GM23248 (cell line): ENCODE results near the gene RAPGEF4. TPM values are rescaled to one million over a fixed set of nuclear protein-coding genes. Genes with fewer than 3 reads are reported as not detected.

Experiments used
- DNase-seq: peaks from one replicate; pipeline ENCODE4 v3.0.0-alpha.2; 2015
- H2AFZ ChIP-seq: fragments of 200-600 bp; sonication (generic); 2 replicates; pipeline ENCODE4 v1.6.1; 2016; ENCODE audit warnings: antibody characterized with exemption
- H3F3A ChIP-seq: fragments of 200-600 bp; sonication (generic); 2 replicates; pipeline ENCODE4 v1.6.1; 2016; ENCODE audit warnings: mild to moderate bottlenecking, antibody characterized with exemption, mixed run types; ENCODE audit not compliant: insufficient read depth
- H3K27ac ChIP-seq: fragments of 200-600 bp; sonication (generic); 2 replicates; pipeline ENCODE4 v1.5.1; 2016; ENCODE audit warnings: mild to moderate bottlenecking
- H3K27me3 ChIP-seq: fragments of 200-600 bp; sonication (generic); replicated peaks from 2 replicates; pipeline ENCODE4 v1.6.1; 2016; ENCODE audit warnings: mild to moderate bottlenecking; ENCODE audit not compliant: insufficient read depth
- H3K36me3 ChIP-seq: fragments of 200-600 bp; sonication (generic); 2 replicates; pipeline ENCODE4 v1.6.1; 2016; ENCODE audit warnings: low read depth, mild to moderate bottlenecking
- H3K4me1 ChIP-seq: fragments of 200-600 bp; sonication (generic); 2 replicates; pipeline ENCODE4 v1.6.1; 2016; ENCODE audit warnings: mild to moderate bottlenecking; ENCODE audit not compliant: insufficient read depth
- H3K4me2 ChIP-seq: fragments of 200-600 bp; sonication (generic); one replicate; pipeline ENCODE4 v1.6.1; 2016; ENCODE audit warnings: mild to moderate bottlenecking; ENCODE audit not compliant: unreplicated experiment
- H3K4me3 ChIP-seq: fragments of 200-600 bp; sonication (generic); 2 replicates; pipeline ENCODE4 v1.5.1; 2016; ENCODE audit warnings: mild to moderate bottlenecking
- H3K79me2 ChIP-seq: fragments of 200-600 bp; sonication (generic); 2 replicates; pipeline ENCODE4 v1.6.1; 2016; ENCODE audit warnings: mild to moderate bottlenecking; ENCODE audit not compliant: insufficient read depth
- H3K9ac ChIP-seq: fragments of 200-600 bp; sonication (generic); 2 replicates; pipeline ENCODE4 v1.6.1; 2016; ENCODE audit warnings: mild to moderate bottlenecking
- H3K9me2 ChIP-seq: fragments of 200-600 bp; sonication (generic); 2 replicates; pipeline ENCODE4 v1.6.1; 2016; ENCODE audit warnings: mixed run types, mild to moderate bottlenecking, moderate library complexity; ENCODE audit not compliant: insufficient read depth
- H3K9me3 ChIP-seq: fragments of 200-600 bp; sonication (generic); one replicate; pipeline ENCODE4 v1.6.1; 2017; ENCODE audit warnings: low read depth
- H4K20me1 ChIP-seq: fragments of 200-600 bp; sonication (generic); 2 replicates; pipeline ENCODE4 v1.6.0; 2016; ENCODE audit not compliant: insufficient read depth
- EZH2 ChIP-seq: fragments of 200-600 bp; sonication (generic); IDR thresholded peaks from 2 replicates; pipeline ENCODE4 v1.6.1; 2018; ENCODE audit warnings: antibody characterized with exemption, mild to moderate bottlenecking; ENCODE audit not compliant: insufficient read depth, poor library complexity, severe bottlenecking
- EZH2phosphoT487 ChIP-seq: fragments of 200-600 bp; sonication (generic); IDR thresholded peaks from 2 replicates; pipeline ENCODE4 v1.6.1; 2018; ENCODE audit warnings: antibody characterized with exemption, moderate library complexity, mild to moderate bottlenecking, low read depth; ENCODE audit not compliant: insufficient read depth
- WGBS, 2 experiments: methylation state at CpG; one replicate each; pipeline ENCODE4 v1.1.6; 2015 to 2017; ENCODE audit warnings: low lambda C conversion rate in 2 of 2, low coverage in 1 of 2; ENCODE audit errors: missing lambda C conversion rate in 2 of 2; 5-methylcytosine and 5-hydroxymethylcytosine counted together
- in situ Hi-C: fragments of 300-500 bp; cut with MboI; formaldehyde crosslinking; loops from 2 replicates; pipeline ENCODE4 v1.15.0; 2020
- polyA plus RNA-seq: library from polyadenylated mRNA; unstranded; fragments of >200 nt; fragmentation: Nextera tagmentation; extraction: Ambion mirVana; gene quantifications from 2 replicates; pipeline ENCODE4 v1.2.1, GENCODE V29; 2016
- total RNA-seq: library from RNA; depleted of rRNA; stranded (reverse); fragments of >200 nt; shearing (Covaris generic); gene quantifications from 2 replicates; pipeline ENCODE4 v1.2.3, GENCODE V29; 2014

RAPGEF4 gene
- total and polyA plus RNA-seq, 2 experiments from 2014 or later = 2.2 TPM; not detected in 1

- H3K4me1 ChIP-seq = peaks cover 39% of the 10 kb centered on the region
- TF ChIP-seq EZH2phosphoT487 = no peak
- TF ChIP-seq EZH2 = no peak
- H3K36me3 ChIP-seq = no peaks in the 10 kb centered on the region
- no peak overlapping the region for H3K4me2 ChIP-seq
- no peak overlapping the region for H3K4me3 ChIP-seq
- no peaks in the 10 kb centered on the region for H3K9me2 ChIP-seq
- DNase-seq = peak; percentile 19
- no peaks in the 10 kb centered on the region for H3K27me3 ChIP-seq
- 85 to 87% methylated on average over 8 of the region's 8 CpGs for WGBS, 2 experiments
- no peaks in the 10 kb centered on the region for H3K9me3 ChIP-seq
- no peak overlapping the region for H3K9ac ChIP-seq
- H3F3A ChIP-seq = peaks cover 33% of the 10 kb centered on the region
- H3K79me2 ChIP-seq = no peaks in the 10 kb centered on the region
- no peak overlapping the region for H3K27ac ChIP-seq
- H4K20me1 ChIP-seq = no peaks in the 10 kb centered on the region
- in situ Hi-C loops = no loop called here
- H2AFZ ChIP-seq = no peak overlapping the region
Measured at GRCh38 chr2:172965433-172966212, 230.0 kb downstream of the RAPGEF4 start.

DNA sequence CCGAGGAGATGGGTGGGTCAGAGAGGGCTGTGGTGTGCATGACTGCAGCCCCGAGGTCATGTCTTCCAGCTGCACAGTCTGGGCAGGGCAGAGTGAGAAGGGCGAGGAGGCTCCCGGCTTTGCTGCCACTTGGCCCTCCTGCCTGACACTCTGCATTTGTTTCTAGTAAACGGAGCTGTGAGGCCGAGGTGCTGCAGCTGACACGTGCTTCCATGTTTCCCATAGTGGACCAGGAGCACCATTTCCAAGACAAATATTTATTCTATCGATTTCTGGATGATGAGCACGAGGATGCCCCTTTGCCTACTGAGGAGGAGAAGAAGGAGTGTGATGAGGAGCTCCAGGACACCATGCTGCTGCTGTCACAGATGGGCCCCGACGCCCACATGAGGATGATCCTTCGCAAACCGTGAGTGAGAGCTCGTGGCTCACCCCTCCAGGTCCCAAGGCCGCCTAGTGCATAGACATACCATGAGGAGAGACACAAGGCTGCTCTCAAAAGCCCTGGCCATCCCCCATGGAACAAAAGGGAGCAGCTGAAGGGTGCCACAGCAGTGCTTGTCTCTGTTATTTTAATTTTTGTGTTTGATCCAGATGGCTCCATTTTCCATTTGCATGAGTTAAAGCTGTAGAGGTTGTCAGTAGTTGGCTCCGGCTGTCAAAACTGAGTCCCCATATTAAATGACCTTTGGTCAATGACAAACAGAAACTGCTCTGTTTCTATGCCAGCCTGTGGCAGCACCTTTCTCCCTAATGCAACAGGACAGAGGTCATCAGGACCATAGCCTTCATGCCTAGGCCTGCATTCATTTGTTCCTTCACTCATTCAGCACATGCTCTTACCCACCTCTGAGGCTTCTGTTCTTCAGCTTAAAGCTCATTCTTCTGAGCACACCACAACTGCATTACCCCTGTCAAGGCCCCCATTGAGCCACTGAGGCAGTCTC is 231.7 kb downstream of the RAPGEF4 start:
- Histone ChIP-seq H3K36me3 (no peaks in the 10 kb centered on the region), H3K27ac (no peak overlapping the region), H2AFZ (no peak overlapping the region), H3F3A (peaks cover 24% of the 10 kb centered on the region), H3K9me2 (no peaks in the 10 kb centered on the region), H3K4me2 (peak overlapping the region; percentile 22), H3K79me2 (no peaks in the 10 kb centered on the region), H4K20me1 (no peaks in the 10 kb centered on the region), H3K27me3 (no peaks in the 10 kb centered on the region), H3K4me1 (peaks cover 33% of the 10 kb centered on the region), H3K9ac (no peak overlapping the region), H3K4me3 (no peak overlapping the region), H3K9me3 (no peaks in the 10 kb centered on the region)
- in situ Hi-C loops = no loop called here
- DNase-seq = no peak
- WGBS, 2 experiments = 78 to 81% methylated on average over 16 of the region's 16 CpGs
- TF ChIP-seq EZH2 = no peak
- no peak for TF ChIP-seq EZH2phosphoT487

- in situ Hi-C loops = no loop called here
- H3K4me3 ChIP-seq = no peak overlapping the region
Measured at GRCh38 chr2:172968061-172968469, 232.4 kb downstream of the RAPGEF4 start.

DNA sequence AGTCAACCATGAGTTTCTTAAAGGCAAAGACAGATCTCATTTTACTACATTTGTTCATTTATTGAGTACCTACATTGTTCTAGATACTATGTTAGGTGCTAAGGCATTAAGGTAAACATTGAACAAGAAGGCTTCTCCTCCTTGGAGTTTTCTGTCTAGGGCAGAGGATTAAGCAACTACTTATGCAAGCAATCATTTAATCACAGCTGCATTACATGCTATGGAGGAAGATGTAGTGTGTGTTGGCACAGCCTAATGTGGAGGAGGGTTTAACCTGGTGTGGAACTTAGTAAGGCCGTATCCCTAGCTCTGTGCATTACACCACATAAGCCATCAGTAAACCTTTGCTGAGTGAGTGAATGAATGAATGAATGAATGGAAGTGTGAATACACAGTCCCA is 233.5 kb downstream of the RAPGEF4 start:
- Histone ChIP-seq H3K27ac (no peak overlapping the region), H4K20me1 (no peaks in the 10 kb centered on the region), H3K4me1 (peaks cover 20% of the 10 kb centered on the region), H3K4me2 (no peak overlapping the region), H3K36me3 (no peaks in the 10 kb centered on the region), H3K9me2 (no peaks in the 10 kb centered on the region), H3K27me3 (no peaks in the 10 kb centered on the region), H3K79me2 (no peaks in the 10 kb centered on the region), H3K4me3 (no peak overlapping the region), H3K9me3 (no peaks in the 10 kb centered on the region), H3K9ac (no peak overlapping the region), H2AFZ (no peak overlapping the region), H3F3A (peaks cover 7% of the 10 kb centered on the region)
- in situ Hi-C loops = no loop called here
- TF ChIP-seq EZH2 (no peak), EZH2phosphoT487 (no peak)
- WGBS, 2 experiments = 89 to 95% methylated on average over 1 of the region's 1 CpG
- DNase-seq = peak; percentile 15

More at GRCh38 chr2:172968061-172968469, 232.4 kb downstream of the RAPGEF4 start:
- H3K4me2 ChIP-seq = peak overlapping the region; percentile 22
- H3K79me2 ChIP-seq = no peaks in the 10 kb centered on the region
- H3K4me1 ChIP-seq = peaks cover 26% of the 10 kb centered on the region
- WGBS, 2 experiments = 19 to 25% methylated on average over 7 of the region's 7 CpGs
- no peaks in the 10 kb centered on the region for H3K9me3 ChIP-seq
- DNase-seq = peak; percentile 91
- no peak overlapping the region for H3K27ac ChIP-seq
- H3K9ac ChIP-seq = no peak overlapping the region
- no peaks in the 10 kb centered on the region for H3K9me2 ChIP-seq
- TF ChIP-seq EZH2 (no peak), EZH2phosphoT487 (no peak)
- no peaks in the 10 kb centered on the region for H3K36me3 ChIP-seq
- no peaks in the 10 kb centered on the region for H3K27me3 ChIP-seq
- no peaks in the 10 kb centered on the region for H4K20me1 ChIP-seq
- no peak overlapping the region for H2AFZ ChIP-seq
- peaks cover 16% of the 10 kb centered on the region for H3F3A ChIP-seq
